H1 (cell line): Measurements from ENCODE around the gene NOG. TPM values are rescaled to one million over a fixed set of nuclear protein-coding genes. Genes with fewer than 3 reads are reported as not detected.

Experiments
- CTCF ChIA-PET: fragments of 300-600 bp; sonication (Branson Sonifier 250); formaldehyde crosslinking; loops from one replicate; lab custom pipeline; 2021; ENCODE audit not compliant: partially characterized antibody; lab: Charles Lee
- POLR2A ChIA-PET: fragments of 300-600 bp; sonication (Branson Sonifier 250); formaldehyde crosslinking; loops from one replicate; lab custom pipeline; 2021; ENCODE audit warnings: inconsistent platforms; ENCODE audit not compliant: partially characterized antibody; lab: Charles Lee
- DNase-seq, 2 experiments: peaks; one replicate each; pipeline versions ENCODE4 v3.0.0 to v3.0.0-alpha.2; 2010 to 2022; ENCODE audit warnings: low spot score in 2 of 2, low read depth in 1 of 2, mixed read lengths in 1 of 2
- FAIRE-seq: peaks from 2 replicates; lab custom pipeline; 2011; peaks lifted over from hg19 to GRCh38; lab: Jason Lieb, UNC
- H2AFZ ChIP-seq: 2 replicates; pipeline ENCODE4 v1.8.1; 2012; ENCODE audit warnings: low read length, inconsistent platforms
- H2AK5ac ChIP-seq: 2 replicates; pipeline ENCODE4 v1.6.1; 2013; ENCODE audit warnings: low read depth, low read length
- H2BK120ac ChIP-seq: replicated peaks from 2 replicates; pipeline ENCODE3; 2013; ENCODE audit warnings: low read depth, low read length, inconsistent platforms
- H2BK12ac ChIP-seq: 2 replicates; pipeline ENCODE4 v1.6.1; 2013; ENCODE audit warnings: low read depth, low read length
- H2BK15ac ChIP-seq: 2 replicates; pipeline ENCODE4 v1.6.1; 2013; ENCODE audit warnings: low read length
- H2BK20ac ChIP-seq: 2 replicates; pipeline ENCODE4 v1.6.1; 2013; ENCODE audit warnings: low read length
- H2BK5ac ChIP-seq: 2 replicates; pipeline ENCODE4 v1.6.1; 2013; ENCODE audit warnings: low read depth, low read length
- H3K14ac ChIP-seq: 2 replicates; pipeline ENCODE4 v1.6.1; 2013; ENCODE audit warnings: inconsistent platforms; ENCODE audit not compliant: insufficient read length
- H3K18ac ChIP-seq: 2 replicates; pipeline ENCODE4 v1.6.1; 2013; ENCODE audit warnings: low read length; ENCODE audit errors: extremely low read depth
- H3K23ac ChIP-seq: 2 replicates; pipeline ENCODE4 v1.6.1; 2013; ENCODE audit warnings: inconsistent platforms; ENCODE audit not compliant: insufficient read length
- H3K23me2 ChIP-seq: 2 replicates; pipeline ENCODE4 v1.6.1; 2013; ENCODE audit warnings: low read depth, low read length
- H3K27ac ChIP-seq: 2 replicates; pipeline ENCODE4 v1.6.1; 2011; ENCODE audit warnings: low read depth, low read length, inconsistent platforms
- H3K27me3 ChIP-seq, 4 experiments: replicated peaks in 1 of 4; 1 replicate in 1 of 4; 2 replicates in 3 of 4; pipeline versions ENCODE4 v1.6.1 to v1.8.1; 2011 to 2013; ENCODE audit warnings: low read length in 3 of 4, mild to moderate bottlenecking in 3 of 4, inconsistent platforms in 2 of 4, mixed read lengths in 2 of 4, moderate library complexity in 1 of 4; ENCODE audit not compliant: control insufficient read depth in 3 of 4, insufficient read depth in 3 of 4; ENCODE audit errors: extremely low read depth in 1 of 4
- H3K36me3 ChIP-seq, 4 experiments: 2 replicates each; pipeline versions ENCODE4 v1.6.1 to v1.8.1; 2011 to 2013; ENCODE audit warnings: mild to moderate bottlenecking in 4 of 4, low read length in 3 of 4, moderate library complexity in 2 of 4, control low read depth in 1 of 4, inconsistent platforms in 1 of 4; ENCODE audit not compliant: insufficient read depth in 4 of 4, control insufficient read depth in 2 of 4
- H3K4ac ChIP-seq: replicated peaks from 2 replicates; pipeline ENCODE3; 2013; ENCODE audit warnings: low read length, low read depth, mixed read lengths, inconsistent platforms; ENCODE audit not compliant: insufficient read length
- H3K4me1 ChIP-seq, 4 experiments: replicated peaks in 1 of 4; 1 replicate in 1 of 4; 2 replicates in 3 of 4; pipeline versions ENCODE4 v1.6.1 to v1.8.1; 2011 to 2013; ENCODE audit warnings: low read length in 3 of 4, inconsistent platforms in 2 of 4, mixed read lengths in 1 of 4; ENCODE audit not compliant: insufficient read depth in 4 of 4, control insufficient read depth in 3 of 4
- H3K4me2 ChIP-seq, 2 experiments: 2 replicates each; pipeline versions ENCODE4 v1.6.1 to v1.8.1; 2011 to 2013; ENCODE audit warnings: low read depth in 2 of 2, low read length in 2 of 2, control low read depth in 1 of 2, inconsistent platforms in 1 of 2, mild to moderate bottlenecking in 1 of 2; ENCODE audit not compliant: insufficient read depth in 1 of 2
- H3K4me3 ChIP-seq, 4 experiments: fragments of 200-600, 300-600 bp in 1 of 4; sonication (generic), shearing (Covaris generic), sonication (Bioruptor Twin) in 1 of 4; 2 replicates each; pipeline versions ENCODE4 v1.5.1 to v1.8.1; 2011 to 2016; ENCODE audit warnings: low read length in 4 of 4, low read depth in 3 of 4, control low read depth in 2 of 4, inconsistent platforms in 2 of 4, mild to moderate bottlenecking in 2 of 4, mixed read lengths in 1 of 4, moderate library complexity in 1 of 4; ENCODE audit not compliant: insufficient read depth in 2 of 4; ENCODE audit errors: extremely low read depth in 1 of 4
- H3K56ac ChIP-seq: replicated peaks from 2 replicates; pipeline ENCODE3; 2013; ENCODE audit warnings: low read depth, mild to moderate bottlenecking, mixed read lengths, low read length, inconsistent platforms; ENCODE audit not compliant: insufficient read length
- H3K79me1 ChIP-seq: 2 replicates; pipeline ENCODE4 v1.6.1; 2013; ENCODE audit warnings: low read depth, low read length, control low read depth
- H3K79me2 ChIP-seq, 2 experiments: 2 replicates each; pipeline versions ENCODE4 v1.6.1 to v1.8.1; 2012 to 2013; ENCODE audit warnings: low read length in 2 of 2, mild to moderate bottlenecking in 2 of 2, inconsistent platforms in 1 of 2; ENCODE audit not compliant: insufficient read depth in 2 of 2, control insufficient read depth in 1 of 2
- H3K9ac ChIP-seq, 4 experiments: replicated peaks in 1 of 4; 1 replicate in 1 of 4; 2 replicates in 3 of 4; pipeline versions ENCODE4 v1.6.1 to v1.8.1; 2011 to 2013; ENCODE audit warnings: low read depth in 3 of 4, low read length in 3 of 4, control low read depth in 2 of 4, mild to moderate bottlenecking in 2 of 4, moderate library complexity in 2 of 4, inconsistent platforms in 1 of 4; ENCODE audit errors: extremely low read depth in 1 of 4
- H3K9me3 ChIP-seq, 2 experiments: 2 replicates each; pipeline versions ENCODE4 v1.6.1 to v1.8.1; 2012 to 2013; ENCODE audit warnings: mild to moderate bottlenecking in 2 of 2, moderate library complexity in 2 of 2, control low read depth in 1 of 2, inconsistent platforms in 1 of 2, low read depth in 1 of 2, low read length in 1 of 2, mixed read lengths in 1 of 2; ENCODE audit not compliant: insufficient read depth in 2 of 2
- H4K20me1 ChIP-seq, 2 experiments: replicated peaks in 1 of 2; 2 replicates each; pipeline versions ENCODE3 to v1.8.1; 2011 to 2013; ENCODE audit warnings: inconsistent platforms in 2 of 2, low read length in 2 of 2, mild to moderate bottlenecking in 1 of 2; ENCODE audit not compliant: insufficient read depth in 2 of 2, control insufficient read depth in 1 of 2
- H4K5ac ChIP-seq: 2 replicates; pipeline ENCODE4 v1.6.1; 2013; ENCODE audit warnings: low read length, low read depth, mixed read lengths, inconsistent platforms; ENCODE audit not compliant: insufficient read length
- H4K8ac ChIP-seq: 2 replicates; pipeline ENCODE4 v1.8.0; 2013; ENCODE audit warnings: mild to moderate bottlenecking, moderate library complexity, low read length, inconsistent platforms; ENCODE audit not compliant: insufficient read depth; ENCODE audit errors: extremely low read depth
- H4K91ac ChIP-seq: replicated peaks from 2 replicates; pipeline ENCODE3; 2013; ENCODE audit warnings: low read length, mixed read lengths, inconsistent platforms; ENCODE audit not compliant: insufficient read length
- ASH2L ChIP-seq: fragments of 200-600, 300-600 bp; sonication (generic); IDR thresholded peaks from one replicate; pipeline ENCODE4 v1.7.1; 2017; ENCODE audit warnings: low read length
- EZH2 ChIP-seq: fragments of 200-600 bp; sonication (generic); IDR thresholded peaks from 2 replicates; pipeline ENCODE4 v1.7.1; 2012; ENCODE audit warnings: low read depth, mild to moderate bottlenecking, moderate library complexity, low read length, inconsistent platforms; ENCODE audit not compliant: severe bottlenecking
- KDM4A ChIP-seq: IDR thresholded peaks from one replicate; pipeline ENCODE4 v1.7.1; 2012; ENCODE audit warnings: low read depth, mild to moderate bottlenecking, moderate library complexity, low read length, inconsistent platforms; ENCODE audit not compliant: severe bottlenecking
- MAFK ChIP-seq: IDR thresholded peaks from 2 replicates; pipeline ENCODE4 v1.6.1; 2012; ENCODE audit warnings: low read depth, mild to moderate bottlenecking, improper control_type of control experiment, low read length
- NANOG ChIP-seq: IDR thresholded peaks from 2 replicates; pipeline ENCODE4 v1.6.1; 2011; ENCODE audit warnings: low read length, low read depth, mild to moderate bottlenecking, inconsistent platforms; ENCODE audit not compliant: insufficient read depth, poor library complexity, severe bottlenecking
- PHF8 ChIP-seq: fragments of 200-600 bp; sonication (generic); conservative IDR thresholded peaks from 2 replicates; pipeline ENCODE4 v1.7.1; 2012; ENCODE audit warnings: low read depth, mild to moderate bottlenecking, inconsistent platforms, low read length, moderate library complexity
- RAD21 ChIP-seq, 2 experiments: IDR thresholded peaks in 1 of 2; conservative IDR thresholded peaks in 1 of 2; 2 replicates each; pipeline ENCODE4 v1.6.1; 2011; ENCODE audit warnings: low read depth in 2 of 2, low read length in 2 of 2, improper control_type of control experiment in 1 of 2, inconsistent platforms in 1 of 2, mild to moderate bottlenecking in 1 of 2, moderate library complexity in 1 of 2
- RBBP5 ChIP-seq: IDR thresholded peaks from 2 replicates; pipeline ENCODE4 v1.7.1; 2012; ENCODE audit warnings: low read depth, mild to moderate bottlenecking, inconsistent platforms, low read length, moderate library complexity, borderline replicate concordance
- SRF ChIP-seq: IDR thresholded peaks from 2 replicates; pipeline ENCODE4 v1.6.1; 2011; ENCODE audit warnings: mild to moderate bottlenecking, low read depth, low read length, moderate library complexity
- TBP ChIP-seq: IDR thresholded peaks from 2 replicates; pipeline ENCODE4 v1.6.1; 2011; ENCODE audit warnings: low read depth, low read length, improper control_type of control experiment
- WGBS, 2 experiments: shearing (Covaris generic) in 1 of 2; methylation state at CpG; one replicate each; pipeline versions ENCODE4 v1.1.6 to v1.1.7; 2013 to 2015; ENCODE audit warnings: low lambda C conversion rate in 2 of 2, mixed read lengths in 2 of 2, inconsistent platforms in 1 of 2, low coverage in 1 of 2, missing lambda C conversion rate in 1 of 2; ENCODE audit not compliant: insufficient replicate concordance in 2 of 2, insufficient coverage in 1 of 2, insufficient read length in 1 of 2; ENCODE audit errors: extremely low coverage in 1 of 2, missing lambda C conversion rate in 1 of 2; 5-methylcytosine and 5-hydroxymethylcytosine counted together
- polyA plus RNA-seq, 7 experiments: library from polyadenylated mRNA; depleted of rRNA in 3 of 7; stranded (reverse) in 5 of 7; unstranded in 2 of 7; fragments of >200 nt in 5 of 7; fragments of 200-250 nt in 2 of 7; gene quantifications; 1 replicate in 5 of 7; 2 replicates in 1 of 7; 4 replicates in 1 of 7; pipeline versions ENCODE4 v1.2.1 to v1.2.3, GENCODE V29; 2011 to 2013; ENCODE audit warnings: missing spikeins in 2 of 7, mixed read lengths in 2 of 7
- total RNA-seq: library from RNA; stranded (reverse); fragmentation: NEBNext Ultra II Directional; extraction: Animal tissue kit (Norgen Biotek cat#: 25700); gene quantifications from 2 replicates; pipeline ENCODE4 v1.2.1, GENCODE V29; 2021
- TF ChIP-seq, protein P1 (sequence below): IDR thresholded peaks from 2 replicates; pipeline ENCODE4 v1.6.1; 2012; ENCODE audit warnings: inconsistent platforms

The NOG gene
- total and polyA plus RNA-seq, 2 of the 8 experiments (the other 6 are each of a cell fraction or from before 2014, with no cell fraction given): 0.35 TPM

- WGBS, 2 experiments: 0% methylated on average over 5 of the region's 44 CpGs; no CpG with 5 or more reads in 1 of the 2 experiments
- no peak for FAIRE-seq
- no peak for TF ChIP-seq TBP
- no peak for TF ChIP-seq EZH2
- TF ChIP-seq RBBP5: peak; percentile 89; the same call in 1 of the 2 replicates
- TF ChIP-seq ASH2L: peak; percentile 31
- TF ChIP-seq MAFK: no peak
- TF ChIP-seq SRF: no peak
- 0 out of 2 replicates have a peak, but pooled peaks have one; percentile 4 for TF ChIP-seq PHF8
- TF ChIP-seq RAD21 (IDR thresholded peaks at IDR 0.05 in 1 of 2, conservative IDR thresholded peaks at IDR 0.05 in 1 of 2; ENCODE audit: low read depth in 2 of 2, low read length in 2 of 2): peak; percentile 74 to 93
- TF ChIP-seq NANOG: no peak
- peak; percentile 74 for TF ChIP-seq KDM4A
- TF ChIP-seq, protein P1, sequence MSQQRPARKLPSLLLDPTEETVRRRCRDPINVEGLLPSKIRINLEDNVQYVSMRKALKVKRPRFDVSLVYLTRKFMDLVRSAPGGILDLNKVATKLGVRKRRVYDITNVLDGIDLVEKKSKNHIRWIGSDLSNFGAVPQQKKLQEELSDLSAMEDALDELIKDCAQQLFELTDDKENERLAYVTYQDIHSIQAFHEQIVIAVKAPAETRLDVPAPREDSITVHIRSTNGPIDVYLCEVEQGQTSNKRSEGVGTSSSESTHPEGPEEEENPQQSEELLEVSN: 0 out of 2 replicates have a peak, but pooled peaks have one; percentile 23
Observed at GRCh38 chr17:56592487-56593085, 913 bp upstream of the NOG start.

More at GRCh38 chr17:56592487-56593085, 913 bp upstream of the NOG start:
- peaks cover 0 to 1% of the 10 kb centered on the region in 2 experiments for H4K20me1 ChIP-seq
- H4K8ac ChIP-seq: no peak overlapping the region
- H2BK15ac ChIP-seq: no peak overlapping the region
- H3K56ac ChIP-seq: no peak overlapping the region
- H2BK5ac ChIP-seq: no peak overlapping the region; the same call in 1 of the 2 replicates
- H2BK12ac ChIP-seq: no peak overlapping the region
- no peak overlapping the region; the same call in 1 of the 2 replicates for H2AFZ ChIP-seq
- H2BK20ac ChIP-seq: no peak overlapping the region
- H3K4me3 ChIP-seq: peak overlapping the region; percentile 39 to 75 (median 66)
- ChIA-PET POLR2A (interaction anchor here (1.3 kb wide), 1 partner anchor 123 kb away, joined by 4 read pairs; no protein-coding TSS in a partner anchor), CTCF (interaction anchor here (0.6 to 6.0 kb wide), 41 partner anchors 9 to 819 kb away, joined by 3 to 58 read pairs (median 4); no protein-coding TSS in a partner anchor)
- no peak overlapping the region for H3K4ac ChIP-seq
- no peak overlapping the region for H3K14ac ChIP-seq
- H3K27ac ChIP-seq: no peak overlapping the region
- H4K91ac ChIP-seq: no peak overlapping the region
- H3K79me1 ChIP-seq: no peaks in the 10 kb centered on the region
- no peaks in the 10 kb centered on the region for H3K79me2 ChIP-seq
- DNase-seq: peak in 1 of 2 experiments; percentile 93
- H3K4me2 ChIP-seq: peak overlapping the region; percentile 62 to 99
- H3K18ac ChIP-seq: no peak overlapping the region
- no peak overlapping the region for H3K23ac ChIP-seq
- H3K27me3 ChIP-seq: peaks cover 12 to 49% (median 36%) of the 10 kb centered on the region in 4 experiments
- H3K9me3 ChIP-seq: no peaks in the 10 kb centered on the region
- H2BK120ac ChIP-seq: no peak overlapping the region
- H3K4me1 ChIP-seq: peaks cover 0 to 11% (median 4%) of the 10 kb centered on the region in 4 experiments; a peak in 5 of 7 replicates
- H3K36me3 ChIP-seq: no peaks in the 10 kb centered on the region
- H4K5ac ChIP-seq: no peak overlapping the region
- H3K9ac ChIP-seq: no peak overlapping the region
- no peak overlapping the region for H2AK5ac ChIP-seq
- peaks cover 28% of the 10 kb centered on the region for H3K23me2 ChIP-seq
